NCI-H510A treated with DMSO at 0.1 percent for 48 hours (cell line): Measurements from ENCODE around the gene SND1.
"Not testable (repeated sequence)": the region's sequence is repeated elsewhere in the genome, so short reads cannot be mapped to it uniquely, and the experiment has no call there.

Source experiments
- DNase-seq: peaks from one replicate; lab custom pipeline; 2025; lab: John Stamatoyannopoulos, UW

Gene SND1

GRCh38 chr7:127652333-127653248 lies 597 bp downstream of the SND1 start:
- no peak for DNase-seq

- no peak for DNase-seq
Measured at GRCh38 chr7:127653396-127653795, 1.4 kb downstream of the SND1 start.

- DNase-seq, result no peak
Measured at GRCh38 chr7:127654404-127655394, 2.7 kb downstream of the SND1 start.

GRCh38 chr7:127655720-127656119 lies 3.7 kb downstream of the SND1 start:
- DNase-seq, result no peak

GRCh38 chr7:127657500-127657899 lies 5.5 kb downstream of the SND1 start:
- no peak for DNase-seq

GRCh38 chr7:127658970-127659630 lies 7.1 kb downstream of the SND1 start:
- DNase-seq, result no peak

- no peak for DNase-seq
Measured at GRCh38 chr7:127665922-127666321, 13.9 kb downstream of the SND1 start.

- no peak for DNase-seq
Measured at GRCh38 chr7:127666602-127667001, 14.6 kb downstream of the SND1 start.

GRCh38 chr7:127667017-127667670 lies 15.2 kb downstream of the SND1 start:
- no peak for DNase-seq

- no peak for DNase-seq
Measured at GRCh38 chr7:127667759-127668530, 16.0 kb downstream of the SND1 start.

GRCh38 chr7:127671341-127671740 lies 19.3 kb downstream of the SND1 start:
- DNase-seq, result no peak

- DNase-seq, result no peak
Measured at GRCh38 chr7:127673902-127674301, 21.9 kb downstream of the SND1 start.

GRCh38 chr7:127674361-127674760 lies 22.4 kb downstream of the SND1 start:
- no peak for DNase-seq

GRCh38 chr7:127674923-127675322 lies 22.9 kb downstream of the SND1 start:
- not testable (repeated sequence) for DNase-seq

- DNase-seq, result no peak
Measured at GRCh38 chr7:127675721-127676120, 23.7 kb downstream of the SND1 start.

- DNase-seq, result no peak
Measured at GRCh38 chr7:127677433-127678230, 25.6 kb downstream of the SND1 start.

- no peak for DNase-seq
Measured at GRCh38 chr7:127678337-127678736, 26.3 kb downstream of the SND1 start.

- no peak for DNase-seq
Measured at GRCh38 chr7:127678947-127679346, 27.0 kb downstream of the SND1 start.

- no peak for DNase-seq
Measured at GRCh38 chr7:127680983-127681382, 29.0 kb downstream of the SND1 start.

GRCh38 chr7:127682140-127682539 lies 30.1 kb downstream of the SND1 start:
- no peak for DNase-seq
